HG02870 (cell line): ENCODE measurements around the gene CD99.
"Not testable (repeated sequence)": the region's sequence is repeated elsewhere in the genome, so short reads cannot be mapped to it uniquely, and the experiment has no call there.

Experiments
- ATAC-seq: cut with Tn5 transposase; IDR thresholded peaks from one replicate; pipeline ENCODE4 v1.9.1; 2021; ENCODE audit warnings: mild to moderate bottlenecking, moderate library complexity; ENCODE audit not compliant: unreplicated experiment

CD99 gene

DNA sequence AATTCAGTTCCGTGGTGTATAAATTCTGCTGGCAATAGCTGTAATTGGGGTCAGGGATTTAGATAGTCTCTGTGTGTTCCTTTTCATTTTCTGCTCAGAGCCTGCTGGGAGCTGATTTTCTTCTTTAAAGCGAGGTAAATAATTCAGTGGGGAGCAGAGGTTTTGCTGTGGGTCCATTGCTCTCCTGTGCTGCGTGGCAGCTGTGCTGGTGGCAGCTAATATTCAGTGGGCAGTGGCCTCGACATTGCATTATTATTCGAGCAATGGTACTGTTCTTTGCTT lies 74.4 kb downstream of the CD99 start:
- ATAC-seq = no peak

DNA sequence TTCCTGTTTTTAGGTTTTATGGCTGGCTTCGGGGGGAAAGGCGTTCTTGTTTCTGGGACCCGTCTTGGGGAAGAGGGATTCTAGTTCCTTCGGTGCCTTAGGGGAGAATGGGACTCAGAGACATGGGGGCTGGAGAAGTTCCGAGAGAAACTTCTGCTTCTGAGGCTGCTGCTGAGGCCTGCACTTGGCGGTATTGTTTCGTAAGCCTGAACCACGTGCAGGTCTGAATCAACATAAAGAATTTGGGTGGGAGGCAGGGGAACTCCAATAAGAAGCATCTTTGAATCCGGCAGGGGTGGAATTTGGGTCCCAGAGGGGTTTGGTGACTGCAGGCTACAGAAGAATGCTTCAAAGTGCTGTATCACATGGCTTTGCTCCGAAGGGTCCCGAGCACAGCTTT lies 75.8 kb downstream of the CD99 start:
- no peak for ATAC-seq

DNA sequence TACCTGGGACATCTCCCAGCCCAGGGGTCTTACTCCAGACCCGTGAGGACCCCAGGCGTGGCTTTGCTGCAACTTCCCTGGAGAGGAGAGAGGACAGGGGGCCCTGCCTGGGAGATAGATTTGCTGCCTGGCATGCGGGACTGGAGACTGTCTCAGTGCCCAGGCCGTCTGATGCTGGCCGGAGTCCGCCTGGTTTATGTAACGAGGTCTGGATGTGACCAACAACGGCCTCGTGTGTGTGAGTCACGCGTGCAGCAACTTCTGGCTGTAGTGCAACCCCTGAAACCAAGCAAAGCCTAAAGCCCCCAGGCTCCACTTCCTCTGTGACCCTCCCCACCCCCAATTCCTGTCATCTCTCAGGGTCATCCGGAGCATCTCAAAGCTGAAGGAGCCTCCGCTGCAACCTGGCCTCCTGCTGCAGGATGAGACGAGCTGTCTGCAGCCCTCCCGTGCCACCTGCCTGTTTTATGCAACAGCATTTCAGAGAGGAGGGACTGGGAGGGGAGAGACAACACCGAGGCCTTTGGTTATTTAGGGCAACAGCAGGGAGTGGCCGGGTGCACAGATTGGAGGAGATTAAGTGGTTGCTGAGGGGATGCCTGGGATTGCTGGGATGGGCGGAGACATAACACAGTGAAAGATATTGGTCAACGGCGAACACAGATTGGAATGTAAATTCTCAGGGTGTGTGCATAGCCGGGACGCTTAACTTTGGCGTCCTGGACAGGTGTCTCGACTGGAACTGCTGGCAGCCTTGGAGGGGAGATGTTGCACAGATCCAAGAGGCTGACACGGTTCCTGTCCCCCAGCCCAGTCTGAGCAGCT lies 76.7 kb downstream of the CD99 start:
- ATAC-seq = no peak

- no peak for ATAC-seq
Measured at GRCh38 chrX:2769615-2770014, 78.5 kb downstream of the CD99 start.

DNA sequence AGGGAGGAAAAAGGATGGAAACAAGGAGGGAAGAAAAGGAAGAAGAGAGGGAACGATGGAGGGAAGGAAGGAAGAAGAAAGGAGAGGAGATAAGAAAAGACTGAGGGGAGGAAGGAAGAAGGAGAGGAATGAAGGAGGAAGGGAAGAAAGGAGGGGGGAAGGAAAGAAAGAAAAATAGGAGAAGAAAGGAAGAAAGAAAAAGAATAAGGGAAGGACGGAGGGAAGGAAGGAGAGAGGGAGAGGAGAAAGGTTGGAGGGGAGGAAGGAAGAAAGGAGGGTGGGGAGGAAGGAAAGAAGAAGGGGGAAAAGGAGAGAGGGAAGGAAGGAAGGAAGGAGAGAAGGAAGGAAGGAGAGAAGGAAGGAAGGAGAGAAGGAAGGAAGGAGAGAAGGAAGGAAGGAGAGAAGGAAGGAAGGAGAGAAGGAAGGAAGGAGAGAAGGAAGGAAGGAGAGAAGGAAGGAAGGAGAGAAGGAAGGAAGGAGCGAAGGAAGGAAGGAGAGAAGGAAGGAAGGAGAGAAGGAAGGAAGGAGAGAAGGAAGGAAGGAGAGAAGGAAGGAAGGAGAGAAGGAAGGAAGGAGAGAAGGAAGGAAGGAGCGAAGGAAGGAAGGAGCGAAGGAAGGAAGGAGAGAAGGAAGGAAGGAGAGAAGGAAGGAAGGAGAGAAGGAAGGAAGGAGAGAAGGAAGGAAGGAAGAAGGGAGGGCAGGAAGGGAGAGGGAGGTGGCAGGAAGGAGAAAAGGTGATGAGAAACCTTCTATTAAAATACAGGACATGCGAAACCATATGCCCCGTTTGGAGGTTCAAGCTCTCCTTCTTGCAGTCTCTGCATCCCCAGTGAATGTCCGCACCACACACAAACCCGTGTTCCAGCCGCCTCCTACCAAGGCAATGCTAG lies 82.3 kb downstream of the CD99 start:
- not testable (repeated sequence) for ATAC-seq

- ATAC-seq = no peak
Measured at GRCh38 chrX:2774057-2774456, 83.0 kb downstream of the CD99 start.

DNA sequence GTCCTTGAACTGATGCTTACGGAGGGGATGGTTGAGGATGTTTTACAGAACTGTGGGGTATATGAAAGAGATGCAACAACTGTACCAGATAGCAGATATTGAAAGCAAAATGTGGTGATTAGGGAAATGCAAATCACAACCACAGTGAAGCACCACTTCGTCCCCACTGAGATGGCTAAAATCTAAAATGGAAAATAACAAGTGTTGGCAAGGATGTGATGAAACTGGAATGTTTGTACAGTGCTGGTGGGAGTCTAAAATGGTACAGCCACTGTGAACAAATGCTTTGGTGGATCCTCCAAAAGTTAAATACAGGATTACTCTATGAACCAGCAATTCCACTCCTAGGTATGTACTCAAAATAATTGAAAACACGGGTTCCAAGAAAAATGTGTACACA lies 83.7 kb downstream of the CD99 start:
- ATAC-seq = no peak

- not testable (repeated sequence) for ATAC-seq
Measured at GRCh38 chrX:2780472-2781225, 89.6 kb downstream of the CD99 start.

GRCh38 chrX:2781226-2781571 lies 90.1 kb downstream of the CD99 start:
- ATAC-seq = no peak

- peak; percentile 47 for ATAC-seq
Measured at GRCh38 chrX:2781698-2782097, 90.6 kb downstream of the CD99 start.

DNA sequence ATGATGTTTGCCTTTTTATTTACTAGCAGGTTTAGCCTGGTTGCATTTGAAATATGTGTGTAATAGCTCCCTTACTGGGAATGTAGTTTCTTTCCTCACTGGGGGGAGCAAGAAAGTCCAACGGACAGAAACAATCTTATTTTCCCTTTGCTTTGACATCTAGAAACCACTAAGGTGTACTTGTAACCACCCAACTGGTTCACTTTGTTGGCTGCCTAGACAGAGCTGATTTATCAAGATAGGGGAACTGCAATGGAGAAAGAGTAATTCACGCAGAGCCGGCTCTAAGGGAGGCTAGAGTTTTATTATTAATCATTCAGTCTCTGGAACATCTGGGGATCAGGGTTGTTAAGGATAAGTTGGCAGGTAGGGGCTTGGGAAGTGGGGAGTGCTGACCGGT lies 91.1 kb downstream of the CD99 start:
- no peak for ATAC-seq

DNA sequence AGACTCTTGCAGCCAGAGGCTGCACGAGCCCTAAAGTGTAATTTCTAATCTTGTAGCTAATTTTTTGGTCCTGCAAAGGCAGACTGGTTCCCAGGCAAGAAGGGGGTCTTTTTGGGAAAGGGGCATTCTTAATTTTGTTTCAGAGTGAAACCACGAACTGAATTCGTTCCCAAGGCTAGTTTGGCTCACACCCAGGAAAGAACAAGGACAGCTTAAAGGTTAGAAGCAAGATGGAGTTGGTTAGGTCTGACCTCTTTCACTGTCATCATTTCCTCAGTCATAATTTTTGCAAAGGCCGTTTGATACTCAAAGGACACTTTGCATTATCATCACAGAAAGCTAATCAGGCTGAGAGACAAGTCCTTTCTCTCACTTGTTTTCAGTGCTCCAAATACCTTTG lies 91.7 kb downstream of the CD99 start:
- ATAC-seq = no peak

- no peak for ATAC-seq
Measured at GRCh38 chrX:2784026-2784425, 92.9 kb downstream of the CD99 start.

DNA sequence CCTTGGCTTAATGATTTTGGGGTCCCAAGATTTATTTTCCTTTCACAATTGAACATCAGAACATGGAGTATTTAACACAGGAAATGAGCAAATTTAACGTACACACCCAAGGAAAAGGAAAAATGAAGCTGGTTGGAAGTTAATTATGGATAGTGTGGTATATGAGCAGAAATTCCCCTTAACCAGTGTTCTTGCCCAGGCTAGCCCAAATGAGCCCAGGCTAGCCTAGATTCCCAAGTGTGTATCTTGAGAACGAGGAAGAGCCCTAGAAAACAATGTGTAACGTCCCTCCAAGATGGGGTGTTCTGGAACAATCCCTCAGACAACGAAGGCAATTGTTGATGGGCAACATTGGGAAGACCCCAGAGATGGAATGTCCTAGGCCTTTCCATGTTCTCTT lies 94.4 kb downstream of the CD99 start:
- ATAC-seq = no peak

- no peak for ATAC-seq
Measured at GRCh38 chrX:2788980-2789379, 97.9 kb downstream of the CD99 start.

GRCh38 chrX:2789569-2789968 lies 98.5 kb downstream of the CD99 start:
- no peak for ATAC-seq
